ENCODE data around the gene SCARF1.
"Not testable (repeated sequence)": the region's sequence is repeated elsewhere in the genome, so short reads cannot be mapped to it uniquely, and the experiment has no call there.

SCARF1 gene, protein sequence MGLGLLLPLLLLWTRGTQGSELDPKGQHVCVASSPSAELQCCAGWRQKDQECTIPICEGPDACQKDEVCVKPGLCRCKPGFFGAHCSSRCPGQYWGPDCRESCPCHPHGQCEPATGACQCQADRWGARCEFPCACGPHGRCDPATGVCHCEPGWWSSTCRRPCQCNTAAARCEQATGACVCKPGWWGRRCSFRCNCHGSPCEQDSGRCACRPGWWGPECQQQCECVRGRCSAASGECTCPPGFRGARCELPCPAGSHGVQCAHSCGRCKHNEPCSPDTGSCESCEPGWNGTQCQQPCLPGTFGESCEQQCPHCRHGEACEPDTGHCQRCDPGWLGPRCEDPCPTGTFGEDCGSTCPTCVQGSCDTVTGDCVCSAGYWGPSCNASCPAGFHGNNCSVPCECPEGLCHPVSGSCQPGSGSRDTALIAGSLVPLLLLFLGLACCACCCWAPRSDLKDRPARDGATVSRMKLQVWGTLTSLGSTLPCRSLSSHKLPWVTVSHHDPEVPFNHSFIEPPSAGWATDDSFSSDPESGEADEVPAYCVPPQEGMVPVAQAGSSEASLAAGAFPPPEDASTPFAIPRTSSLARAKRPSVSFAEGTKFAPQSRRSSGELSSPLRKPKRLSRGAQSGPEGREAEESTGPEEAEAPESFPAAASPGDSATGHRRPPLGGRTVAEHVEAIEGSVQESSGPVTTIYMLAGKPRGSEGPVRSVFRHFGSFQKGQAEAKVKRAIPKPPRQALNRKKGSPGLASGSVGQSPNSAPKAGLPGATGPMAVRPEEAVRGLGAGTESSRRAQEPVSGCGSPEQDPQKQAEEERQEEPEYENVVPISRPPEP

DNA sequence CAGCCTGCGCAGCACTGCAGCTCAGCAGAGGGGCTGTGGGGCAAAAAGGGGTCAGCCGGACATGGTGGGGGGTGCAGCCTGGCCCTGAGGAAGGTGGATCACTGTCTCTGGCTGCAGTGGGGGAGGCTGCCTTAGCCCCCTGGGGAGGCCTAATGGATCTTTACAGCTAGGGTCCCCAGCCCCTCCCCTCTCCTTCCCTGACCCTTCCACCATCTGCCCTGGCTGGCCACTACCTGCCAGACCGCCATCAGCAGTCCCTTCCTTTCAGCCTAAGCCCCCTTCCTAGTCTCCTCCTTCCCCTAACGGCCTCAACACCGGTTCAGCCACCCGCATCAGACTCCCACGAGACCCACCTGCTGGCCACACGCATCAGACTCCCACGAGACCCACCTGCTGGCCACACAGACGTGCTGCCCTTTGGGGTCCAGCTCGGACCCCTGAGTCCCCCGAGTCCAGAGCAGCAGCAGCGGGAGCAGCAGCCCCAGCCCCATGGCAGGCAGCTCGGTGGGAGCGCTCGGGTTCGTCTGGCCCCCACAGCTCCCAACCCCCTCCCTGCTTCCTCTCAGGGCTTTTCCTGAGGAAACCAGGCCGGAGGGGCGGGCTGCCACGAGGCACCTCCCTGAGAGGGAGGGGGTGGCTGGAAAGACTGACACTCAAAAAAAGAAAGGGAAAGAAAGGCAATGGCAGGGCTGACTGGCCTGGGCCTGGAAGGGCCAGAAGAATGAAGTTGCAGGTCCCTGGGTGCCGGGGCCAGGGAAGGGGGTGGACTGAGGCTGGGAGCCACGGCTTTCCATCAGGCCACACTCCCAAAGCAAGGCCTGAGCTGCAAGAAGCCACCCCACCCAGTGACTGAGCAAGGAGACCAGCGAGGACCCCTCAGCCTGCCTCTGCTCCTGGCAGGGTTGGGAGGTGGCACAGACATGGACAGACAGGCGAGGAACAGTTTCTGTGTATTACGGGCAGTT, at the start of gene SCARF1:
TSS of gene SCARF1 (minus strand) at position 526 of the 965 bp plus-strand sequence. CDS start at position 491, 35 bp downstream.
- DNase-seq (ENCODE audit: low read depth), result no peak

DNA sequence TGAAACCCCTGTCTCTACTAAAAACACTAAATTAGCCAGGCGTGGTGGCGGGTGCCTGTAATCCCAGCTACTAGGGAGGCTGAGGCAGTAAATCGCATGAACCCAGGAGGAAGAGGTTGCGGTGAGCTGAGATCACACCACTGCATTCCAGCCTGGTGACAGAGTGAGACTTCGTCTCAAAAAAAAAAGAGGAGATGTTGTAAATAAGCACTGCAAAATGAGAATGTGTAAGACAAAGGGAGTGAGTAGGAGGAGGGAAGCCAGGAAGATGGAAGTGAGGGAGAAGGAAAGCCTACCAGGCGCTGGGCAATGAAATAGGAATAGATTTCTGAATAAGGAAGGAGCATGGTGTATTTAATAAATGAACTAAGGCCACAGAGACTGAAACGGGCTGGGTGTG, 47.8 kb upstream of the SCARF1 start:
- no peak for DNase-seq (ENCODE audit: low read depth)

DNA sequence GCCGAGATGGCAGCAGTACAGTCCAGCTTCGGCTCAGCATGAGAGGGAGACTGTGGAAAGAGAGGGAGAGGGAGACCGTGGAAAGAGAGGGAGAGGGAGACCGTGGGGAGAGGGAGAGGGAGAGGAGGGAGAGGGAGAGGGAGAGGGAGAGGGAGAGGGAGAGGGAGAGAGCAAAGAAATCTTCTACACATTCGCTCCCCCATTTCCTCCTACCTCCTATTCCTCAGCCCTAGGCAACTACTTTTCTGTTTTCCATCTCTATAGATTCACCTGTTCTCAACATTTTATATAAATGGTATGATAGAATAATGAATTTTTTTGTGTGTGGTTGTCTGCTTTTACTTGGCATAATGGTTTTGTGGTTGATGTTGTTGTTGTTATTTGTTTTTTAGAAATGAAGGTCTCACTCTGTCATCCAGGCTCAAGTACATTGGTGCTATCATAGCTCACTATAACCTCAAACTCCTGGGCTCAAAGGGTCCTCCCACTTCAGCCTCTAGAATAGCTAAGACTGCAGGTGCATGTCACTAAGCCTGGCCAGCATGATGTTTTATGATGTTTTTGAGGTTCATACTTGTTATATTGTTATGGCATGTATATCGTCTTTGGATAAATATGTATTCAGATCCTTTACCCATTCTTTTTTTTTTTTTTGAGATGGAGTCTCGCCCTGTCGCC, 45.2 kb upstream of the SCARF1 start:
- no peak for DNase-seq (ENCODE audit: low read depth)

GRCh38 chr17:1688405-1688804, 42.9 kb upstream of the SCARF1 start:
- DNase-seq (ENCODE audit: low read depth), result not testable (repeated sequence)

GRCh38 chr17:1686086-1686485, 40.6 kb upstream of the SCARF1 start:
- DNase-seq (ENCODE audit: low read depth), result no peak

- peak; percentile 97 for DNase-seq (ENCODE audit: low read depth)
Observed at GRCh38 chr17:1684378-1685189, 39.1 kb upstream of the SCARF1 start, which contains the start of gene PRPF8. TSS of gene PRPF8 (minus strand) at chr17:1684867. CDS start at chr17:1684571, 296 bp downstream.

- no peak for DNase-seq (ENCODE audit: low read depth)
Observed at GRCh38 chr17:1683459-1683858, 37.9 kb upstream of the SCARF1 start.

- DNase-seq (ENCODE audit: low read depth), result no peak
Observed at GRCh38 chr17:1676401-1676800, 30.9 kb upstream of the SCARF1 start.

DNA sequence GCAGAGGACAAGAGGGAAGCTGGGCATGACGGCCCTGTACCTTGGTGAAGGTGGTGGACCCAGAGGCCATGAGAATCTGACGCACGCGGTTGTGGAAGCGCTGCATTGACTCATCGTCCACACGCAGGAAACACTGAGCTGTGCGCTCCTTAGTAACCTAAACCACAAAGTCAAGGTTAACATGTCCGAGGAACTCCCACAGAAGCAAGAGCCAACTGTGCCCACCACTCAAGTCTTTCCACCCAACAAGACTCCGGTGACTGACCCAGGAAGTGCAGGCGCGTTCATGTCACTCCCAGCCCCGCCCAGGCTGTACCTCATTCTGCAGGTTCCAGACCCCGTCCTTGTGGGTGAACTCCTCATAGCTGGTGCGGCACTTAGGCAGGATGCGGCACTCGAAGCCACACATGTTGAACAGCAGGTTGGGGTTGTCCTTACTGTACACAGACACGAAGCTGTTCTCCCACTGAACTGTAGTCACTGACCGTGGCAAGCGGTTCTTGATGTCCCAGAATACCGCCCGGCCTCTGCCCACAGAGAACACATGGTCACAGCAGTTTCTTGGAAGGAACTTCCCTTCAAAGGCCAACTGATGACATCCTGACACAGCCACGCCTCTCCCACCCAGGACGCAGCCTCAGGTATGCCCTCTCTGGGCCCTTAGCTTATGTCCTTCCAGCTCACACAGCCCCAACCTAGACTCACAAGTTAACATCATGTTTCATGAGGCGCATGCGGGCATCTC, 27.7 kb upstream of the SCARF1 start:
- DNase-seq (ENCODE audit: low read depth), result peak; percentile 3

DNA sequence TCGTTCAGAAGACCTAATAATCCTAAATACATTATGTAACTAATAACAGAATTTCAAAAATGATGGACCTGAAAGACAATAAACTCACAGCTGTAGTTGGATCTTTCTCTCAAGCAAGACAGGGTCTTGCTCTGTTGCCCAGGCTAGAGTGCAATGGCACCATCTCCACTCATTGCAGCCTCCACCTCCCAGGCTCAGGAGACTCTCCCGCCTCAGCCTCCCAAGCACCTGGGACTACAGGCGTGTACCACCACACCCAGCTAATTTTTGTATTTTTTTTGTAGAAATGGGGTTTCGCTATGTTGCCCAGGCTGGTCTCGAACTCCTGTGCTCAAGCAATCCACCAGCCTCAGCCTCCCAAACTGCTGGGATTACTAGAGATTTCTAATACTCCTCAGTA, 18.4 kb upstream of the SCARF1 start:
- DNase-seq (ENCODE audit: low read depth), result not testable (repeated sequence)

DNA sequence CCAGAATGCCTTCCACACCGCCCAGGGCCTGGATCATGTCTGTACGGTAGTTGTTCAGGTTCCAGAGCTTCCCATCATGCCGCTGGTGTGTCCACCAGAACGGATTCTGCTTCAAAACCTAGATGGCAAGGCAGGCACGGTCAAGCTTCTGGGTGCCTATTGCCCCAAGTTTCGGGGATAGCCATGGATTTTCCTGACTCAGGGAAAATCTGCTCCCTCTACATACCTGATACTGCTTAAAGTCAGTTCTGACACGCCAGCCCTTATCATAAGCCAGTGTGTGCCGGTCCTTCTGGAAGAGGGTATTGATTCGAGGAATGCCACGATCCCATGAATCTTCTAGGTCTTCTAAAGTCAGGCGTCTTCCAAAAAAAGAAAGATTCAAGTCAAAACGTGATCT, 15.5 kb upstream of the SCARF1 start:
- no peak for DNase-seq (ENCODE audit: low read depth)

GRCh38 chr17:1658100-1658499, 12.6 kb upstream of the SCARF1 start:
- no peak for DNase-seq (ENCODE audit: low read depth)

DNA sequence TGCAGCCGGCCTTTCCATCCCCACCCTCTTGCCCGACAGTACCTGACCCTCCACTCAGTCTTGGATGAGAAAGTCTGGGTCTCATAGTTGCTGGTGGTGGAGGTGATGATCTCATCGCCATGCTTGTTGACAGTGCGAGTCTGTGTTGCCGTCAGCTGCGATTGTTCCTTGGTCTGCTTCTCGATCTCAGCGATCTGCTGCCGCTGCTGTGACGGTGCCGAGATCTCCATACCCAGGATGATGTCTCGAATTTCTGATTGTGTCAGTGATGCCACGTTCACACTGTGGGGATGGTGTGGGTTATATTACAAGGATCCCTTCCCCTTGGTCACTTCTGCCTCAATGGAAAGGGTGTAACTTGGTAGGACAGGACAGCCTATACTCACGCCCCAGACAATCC, 8.2 kb upstream of the SCARF1 start:
- no peak for DNase-seq (ENCODE audit: low read depth)

DNA sequence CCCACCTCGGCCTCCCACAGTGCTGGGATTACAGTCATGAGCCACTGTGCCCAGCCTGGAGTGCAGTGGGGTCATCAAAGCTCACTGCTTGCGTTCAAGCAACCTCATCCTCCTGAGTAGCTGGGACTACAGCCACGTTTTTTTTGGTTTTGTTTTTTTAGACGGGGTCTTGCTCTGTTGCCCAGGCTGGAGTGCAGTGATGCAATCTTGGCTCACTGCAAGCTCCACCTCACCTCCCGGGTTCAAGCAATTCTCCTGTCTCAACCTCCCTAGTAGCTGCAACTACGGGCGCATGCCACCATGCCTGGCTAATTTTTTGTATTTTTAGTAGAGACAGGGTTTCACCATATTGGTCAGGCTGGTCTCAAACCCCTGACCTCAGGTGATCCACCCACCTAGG, 7.3 kb upstream of the SCARF1 start:
- DNase-seq (ENCODE audit: low read depth), result not testable (repeated sequence)

DNA sequence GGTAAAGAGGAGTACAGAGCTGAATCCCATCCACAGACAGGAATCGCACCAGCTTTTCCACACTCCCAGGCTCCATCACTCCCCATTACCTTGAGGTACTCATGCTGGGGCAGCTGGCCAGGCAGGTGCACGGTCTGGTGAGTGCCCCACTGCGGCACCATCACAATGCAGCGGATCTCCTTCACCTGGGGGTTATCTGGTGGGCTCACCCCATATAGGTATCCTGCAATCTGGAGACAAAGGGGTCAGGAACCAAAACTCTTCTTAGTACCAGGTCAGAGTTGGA, 6.0 kb upstream of the SCARF1 start:
- no peak for DNase-seq (ENCODE audit: low read depth)

DNA sequence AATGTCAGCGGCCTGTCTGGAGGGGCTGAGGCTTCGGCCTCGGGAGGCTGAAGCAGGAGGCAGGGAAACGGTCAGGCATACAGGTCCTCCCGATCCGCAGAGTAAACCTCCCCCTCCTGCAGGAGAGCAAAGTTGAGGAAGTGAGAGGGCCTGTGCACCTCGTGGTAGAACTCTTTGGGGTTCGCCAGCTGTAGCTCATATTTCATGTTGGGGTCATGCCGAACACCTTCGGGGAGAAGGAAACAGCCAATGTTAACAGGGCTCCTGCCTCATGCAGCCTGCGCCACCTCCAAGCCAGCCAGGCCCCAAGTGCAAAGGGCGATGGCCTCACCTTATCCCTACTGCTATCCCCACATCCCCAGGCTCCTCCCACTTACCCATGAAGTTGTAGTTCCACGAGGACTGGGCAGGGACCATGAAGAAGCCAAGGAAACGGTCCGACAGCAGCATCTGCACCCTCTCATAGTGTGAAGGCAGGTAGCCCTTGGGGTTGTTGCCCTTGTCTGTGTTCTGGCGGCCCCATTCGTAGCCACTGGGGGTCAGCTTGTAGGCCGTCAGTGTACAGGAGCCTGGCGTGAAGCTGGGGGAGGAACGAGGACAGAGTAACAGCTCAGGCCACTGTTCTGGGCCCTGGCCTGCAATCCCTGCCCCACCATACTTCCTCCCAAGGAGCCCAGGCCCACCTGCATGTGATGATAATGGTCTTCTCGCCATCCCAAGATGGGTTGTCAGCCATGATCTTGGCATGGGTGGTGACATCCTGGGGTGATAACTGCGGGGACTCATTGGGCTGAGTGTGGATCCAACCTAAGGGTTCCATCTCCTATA, 5.4 kb upstream of the SCARF1 start:
- DNase-seq (ENCODE audit: low read depth), result no peak

DNA sequence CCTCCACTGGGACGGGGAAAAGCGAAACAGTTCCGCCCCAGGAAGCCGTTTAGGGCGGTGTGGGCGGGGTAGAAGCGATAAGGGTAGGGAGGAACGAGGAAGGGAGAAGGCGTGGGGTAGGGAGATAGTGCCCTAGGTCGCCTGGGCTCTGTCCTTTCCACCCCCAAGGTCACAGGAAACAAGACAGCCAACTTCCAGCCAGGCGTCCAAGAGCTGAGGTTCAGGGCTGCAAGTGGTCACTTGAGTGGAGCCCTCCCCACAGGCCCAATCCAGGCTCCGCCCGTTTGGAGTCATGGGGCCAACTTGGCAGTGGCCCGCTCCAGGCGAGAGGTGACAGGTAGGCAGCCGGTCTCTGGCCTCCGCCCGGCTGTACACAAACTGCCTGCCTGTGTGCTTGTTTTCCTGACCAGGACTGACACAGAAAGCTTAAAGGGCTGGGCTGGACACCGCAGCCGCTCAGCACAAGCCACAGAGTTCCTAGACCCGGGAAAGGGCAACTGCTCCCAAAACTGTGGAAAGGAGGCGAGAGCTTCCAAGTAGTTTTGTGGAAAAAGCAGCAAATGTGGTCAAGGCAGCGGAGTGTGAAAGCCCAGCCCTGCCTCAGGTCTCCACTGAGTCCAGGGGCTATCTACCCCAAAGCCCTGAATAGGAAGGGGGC, 4.4 kb upstream of the SCARF1 start, which contains the start of gene RILP:
TSS of gene RILP (minus strand) at position 23 of the 658 bp plus-strand sequence. CDS start 62 bp downstream, outside the sequence.
- no peak for DNase-seq (ENCODE audit: low read depth)

Data from activated T-helper 9 cell treated with anti-CD3 and anti-CD28 coated beads, Interleukin-2, amount 50 U/mL, for 16 hours (primary cell).